Smooth muscle cell (in vitro differentiated cells): ENCODE data around the gene CD33. TPM values are rescaled to one million over a fixed set of nuclear protein-coding genes. Genes with fewer than 3 reads are reported as not detected.

Experiments used
- DNase-seq: peaks from one replicate; lab custom pipeline; 2025; ENCODE audit not compliant: unreplicated experiment; lab: John Stamatoyannopoulos, UW
- H2AFZ ChIP-seq: fragments of 200-600 bp; sonication (generic); 2 replicates; pipeline ENCODE4 v1.6.0; 2016; ENCODE audit warnings: antibody characterized with exemption, low read depth, mild to moderate bottlenecking
- H3F3A ChIP-seq: fragments of 200-600 bp; sonication (generic); 2 replicates; pipeline ENCODE4 v1.6.0; 2017; ENCODE audit warnings: antibody characterized with exemption, low read depth
- H3K27ac ChIP-seq: fragments of 200-600 bp; sonication (generic); 2 replicates; pipeline ENCODE4 v1.5.1; 2016; ENCODE audit warnings: low read depth, mild to moderate bottlenecking
- H3K27me3 ChIP-seq: fragments of 200-600 bp; sonication (generic); 2 replicates; pipeline ENCODE4 v1.6.1; 2016; ENCODE audit warnings: low read depth, mild to moderate bottlenecking
- H3K36me3 ChIP-seq: fragments of 200-600 bp; sonication (generic); 2 replicates; pipeline ENCODE4 v1.5.1; 2016; ENCODE audit warnings: low read depth
- H3K4me1 ChIP-seq: fragments of 200-600 bp; sonication (generic); 2 replicates; pipeline ENCODE4 v1.5.1; 2016; ENCODE audit warnings: low read depth
- H3K4me2 ChIP-seq: fragments of 200-600 bp; sonication (generic); 2 replicates; pipeline ENCODE4 v1.6.0; 2016; ENCODE audit warnings: mild to moderate bottlenecking
- H3K4me3 ChIP-seq: fragments of 200-600 bp; sonication (generic); 2 replicates; pipeline ENCODE4 v1.5.1; 2016; ENCODE audit warnings: mild to moderate bottlenecking
- H3K79me2 ChIP-seq: fragments of 200-600 bp; sonication (generic); 2 replicates; pipeline ENCODE4 v1.6.0; 2016; ENCODE audit warnings: low read depth, mild to moderate bottlenecking
- H3K9ac ChIP-seq: fragments of 200-600 bp; sonication (generic); 2 replicates; pipeline ENCODE4 v1.6.0; 2016; ENCODE audit warnings: low read depth
- H3K9me3 ChIP-seq: fragments of 200-600 bp; sonication (generic); replicated peaks from 2 replicates; pipeline ENCODE4 v1.5.1; 2016; ENCODE audit warnings: low read depth
- H4K20me1 ChIP-seq: fragments of 200-600 bp; sonication (generic); 2 replicates; pipeline ENCODE4 v1.6.0; 2016; ENCODE audit warnings: low read depth
- WGBS: methylation state at CpG from one replicate; pipeline ENCODE4 v1.1.7; 2016; ENCODE audit warnings: low lambda C conversion rate; 5-methylcytosine and 5-hydroxymethylcytosine counted together
- polyA plus RNA-seq: library from polyadenylated mRNA; unstranded; fragments of >200 nt; fragmentation: Nextera tagmentation; extraction: Ambion mirVana; gene quantifications from 2 replicates; pipeline ENCODE4 v1.2.1, GENCODE V29; 2016
- total RNA-seq: library from RNA; depleted of rRNA; stranded (reverse); fragments of >200 nt; gene quantifications from 2 replicates; pipeline ENCODE4 v1.2.3, GENCODE V29; 2014
- TF ChIP-seq, protein P1 (sequence below): fragments of 200-600 bp; sonication (generic); IDR thresholded peaks from 2 replicates; pipeline ENCODE4 v1.5.1; 2017; ENCODE audit warnings: borderline replicate concordance, mild to moderate bottlenecking, antibody characterized with exemption; ENCODE audit not compliant: insufficient read depth, poor library complexity, severe bottlenecking

Gene CD33
- total and polyA plus RNA-seq, 2 experiments from 2014 or later, result not detected

DNA sequence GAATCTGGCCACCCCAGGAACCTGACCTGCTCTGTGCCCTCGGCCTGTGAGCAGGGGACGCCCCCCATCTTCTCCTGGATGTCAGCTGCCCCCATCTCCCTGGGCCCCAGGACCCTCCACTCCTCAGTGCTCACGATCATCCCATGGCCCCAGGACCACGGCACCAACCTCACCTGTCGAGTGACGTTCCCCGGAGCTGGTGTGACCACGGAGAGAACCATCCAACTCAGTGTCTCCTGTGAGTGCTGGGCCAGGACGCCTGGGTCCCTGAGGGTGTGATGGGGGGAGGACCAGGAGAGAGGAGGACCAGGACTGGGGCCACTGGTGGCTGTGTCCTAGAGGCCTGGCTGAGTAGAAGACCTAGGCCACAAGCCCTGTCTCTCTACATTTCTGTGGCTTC lies 13.0 kb upstream of the CD33 start:
- H3K4me3 ChIP-seq, result no peak overlapping the region
- H4K20me1 ChIP-seq, result no peaks in the 10 kb centered on the region
- H3K27ac ChIP-seq, result no peak overlapping the region
- H3K4me2 ChIP-seq, result no peak overlapping the region
- H2AFZ ChIP-seq, result no peak overlapping the region
- H3K79me2 ChIP-seq, result no peaks in the 10 kb centered on the region
- H3K4me1 ChIP-seq, result no peaks in the 10 kb centered on the region
- H3K36me3 ChIP-seq, result no peaks in the 10 kb centered on the region
- H3K9ac ChIP-seq, result no peak overlapping the region
- TF ChIP-seq, protein P1, sequence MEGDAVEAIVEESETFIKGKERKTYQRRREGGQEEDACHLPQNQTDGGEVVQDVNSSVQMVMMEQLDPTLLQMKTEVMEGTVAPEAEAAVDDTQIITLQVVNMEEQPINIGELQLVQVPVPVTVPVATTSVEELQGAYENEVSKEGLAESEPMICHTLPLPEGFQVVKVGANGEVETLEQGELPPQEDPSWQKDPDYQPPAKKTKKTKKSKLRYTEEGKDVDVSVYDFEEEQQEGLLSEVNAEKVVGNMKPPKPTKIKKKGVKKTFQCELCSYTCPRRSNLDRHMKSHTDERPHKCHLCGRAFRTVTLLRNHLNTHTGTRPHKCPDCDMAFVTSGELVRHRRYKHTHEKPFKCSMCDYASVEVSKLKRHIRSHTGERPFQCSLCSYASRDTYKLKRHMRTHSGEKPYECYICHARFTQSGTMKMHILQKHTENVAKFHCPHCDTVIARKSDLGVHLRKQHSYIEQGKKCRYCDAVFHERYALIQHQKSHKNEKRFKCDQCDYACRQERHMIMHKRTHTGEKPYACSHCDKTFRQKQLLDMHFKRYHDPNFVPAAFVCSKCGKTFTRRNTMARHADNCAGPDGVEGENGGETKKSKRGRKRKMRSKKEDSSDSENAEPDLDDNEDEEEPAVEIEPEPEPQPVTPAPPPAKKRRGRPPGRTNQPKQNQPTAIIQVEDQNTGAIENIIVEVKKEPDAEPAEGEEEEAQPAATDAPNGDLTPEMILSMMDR, result no peak
- 87% methylated on average over 9 of the region's 9 CpGs for WGBS
- no peaks in the 10 kb centered on the region for H3K9me3 ChIP-seq
- H3K27me3 ChIP-seq, result no peaks in the 10 kb centered on the region
- DNase-seq, result no peak
- H3F3A ChIP-seq, result no peaks in the 10 kb centered on the region

DNA sequence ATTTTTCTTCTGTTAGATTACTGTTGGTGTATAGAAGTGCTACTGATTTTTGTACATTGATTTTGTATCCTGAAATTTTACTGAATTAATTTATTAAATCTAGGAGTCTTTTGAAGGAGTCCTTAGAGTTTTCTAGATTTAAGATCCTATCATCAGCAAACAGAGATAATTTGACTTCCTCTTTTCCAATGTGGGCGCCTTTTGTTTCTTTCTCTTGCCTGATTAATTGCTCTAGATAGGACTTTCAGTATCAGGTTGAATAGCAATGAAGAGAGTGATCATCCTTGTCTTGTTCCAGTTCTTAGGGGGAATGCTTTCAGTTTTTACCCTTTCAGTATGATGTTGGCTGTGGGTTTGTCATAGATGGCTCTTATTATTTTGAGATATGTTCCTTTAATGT lies 5.6 kb upstream of the CD33 start:
- WGBS, result 78% methylated on average over 1 of the region's 1 CpG
- Histone ChIP-seq H3K4me1 (no peaks in the 10 kb centered on the region), H3K27ac (no peak overlapping the region), H3F3A (no peaks in the 10 kb centered on the region), H3K4me2 (no peak overlapping the region), H4K20me1 (no peaks in the 10 kb centered on the region), H3K36me3 (no peaks in the 10 kb centered on the region), H3K79me2 (no peaks in the 10 kb centered on the region), H3K9ac (no peak overlapping the region), H2AFZ (no peak overlapping the region), H3K4me3 (no peak overlapping the region), H3K27me3 (no peaks in the 10 kb centered on the region), H3K9me3 (no peaks in the 10 kb centered on the region)
- DNase-seq, result no peak
- TF ChIP-seq, protein P1, result no peak

DNA sequence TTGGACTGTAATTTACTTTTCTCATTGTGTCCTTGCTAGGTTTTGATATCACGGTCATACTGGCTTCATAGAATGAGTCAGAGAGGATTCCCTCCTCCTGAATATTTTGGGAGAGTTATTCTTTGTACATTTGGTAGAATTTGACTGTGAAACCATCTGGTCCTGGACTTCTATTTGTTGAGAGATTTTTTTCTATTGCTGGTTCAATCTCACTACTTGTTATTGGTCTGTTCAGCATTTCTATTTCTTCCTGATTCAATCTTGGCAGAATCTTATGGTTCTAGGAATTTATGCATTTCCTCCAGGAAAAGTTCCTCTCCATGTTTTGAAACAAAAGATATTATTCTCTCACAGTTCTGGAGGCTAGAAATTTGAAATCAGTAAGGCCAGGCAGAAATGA lies 4.9 kb upstream of the CD33 start:
- no peaks in the 10 kb centered on the region for H3K4me1 ChIP-seq

DNA sequence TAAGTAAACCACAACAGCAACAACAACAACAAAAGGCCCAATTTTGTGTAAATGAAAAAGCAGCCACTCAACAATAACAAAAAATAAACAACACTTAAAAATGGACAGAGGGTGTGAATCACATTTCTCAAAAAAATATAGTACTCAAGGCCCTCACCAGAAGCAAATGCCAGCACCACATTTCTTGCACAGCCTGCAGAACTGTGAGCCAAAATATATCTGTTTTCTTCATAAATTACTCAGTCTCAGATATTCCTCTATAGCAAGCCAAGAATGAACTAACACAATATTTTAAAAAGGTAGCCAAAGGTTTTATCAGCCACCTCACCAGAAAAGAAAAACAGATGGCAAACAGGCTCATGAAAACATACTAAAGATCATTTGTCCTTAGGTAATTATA lies 3.9 kb upstream of the CD33 start:
- Histone ChIP-seq H3K79me2 (no peaks in the 10 kb centered on the region), H3K36me3 (no peaks in the 10 kb centered on the region), H4K20me1 (no peaks in the 10 kb centered on the region), H2AFZ (no peak overlapping the region), H3K27me3 (no peaks in the 10 kb centered on the region), H3K4me1 (no peaks in the 10 kb centered on the region), H3K9me3 (no peaks in the 10 kb centered on the region), H3K9ac (no peak overlapping the region), H3K4me2 (no peak overlapping the region), H3K27ac (no peak overlapping the region), H3F3A (no peaks in the 10 kb centered on the region), H3K4me3 (no peak overlapping the region)
- TF ChIP-seq, protein P1, result no peak
- no peak for DNase-seq

More for the DNA sequence above, 4.9 kb upstream of the CD33 start:
- H3K27ac ChIP-seq, result no peak overlapping the region
- no peaks in the 10 kb centered on the region for H3K79me2 ChIP-seq
- no peaks in the 10 kb centered on the region for H3K9me3 ChIP-seq
- H3K27me3 ChIP-seq, result no peaks in the 10 kb centered on the region
- no peak overlapping the region for H2AFZ ChIP-seq
- H3K4me3 ChIP-seq, result no peak overlapping the region
- H3F3A ChIP-seq, result no peaks in the 10 kb centered on the region
- WGBS, result 75% methylated on average over 1 of the region's 1 CpG
- TF ChIP-seq, protein P1, result no peak
- no peak overlapping the region for H3K4me2 ChIP-seq
- no peak for DNase-seq
- no peak overlapping the region for H3K9ac ChIP-seq
- H4K20me1 ChIP-seq, result no peaks in the 10 kb centered on the region
- H3K36me3 ChIP-seq, result no peaks in the 10 kb centered on the region
